Measurements from ENCODE around the gene AHCTF1.

Gene AHCTF1, protein sequence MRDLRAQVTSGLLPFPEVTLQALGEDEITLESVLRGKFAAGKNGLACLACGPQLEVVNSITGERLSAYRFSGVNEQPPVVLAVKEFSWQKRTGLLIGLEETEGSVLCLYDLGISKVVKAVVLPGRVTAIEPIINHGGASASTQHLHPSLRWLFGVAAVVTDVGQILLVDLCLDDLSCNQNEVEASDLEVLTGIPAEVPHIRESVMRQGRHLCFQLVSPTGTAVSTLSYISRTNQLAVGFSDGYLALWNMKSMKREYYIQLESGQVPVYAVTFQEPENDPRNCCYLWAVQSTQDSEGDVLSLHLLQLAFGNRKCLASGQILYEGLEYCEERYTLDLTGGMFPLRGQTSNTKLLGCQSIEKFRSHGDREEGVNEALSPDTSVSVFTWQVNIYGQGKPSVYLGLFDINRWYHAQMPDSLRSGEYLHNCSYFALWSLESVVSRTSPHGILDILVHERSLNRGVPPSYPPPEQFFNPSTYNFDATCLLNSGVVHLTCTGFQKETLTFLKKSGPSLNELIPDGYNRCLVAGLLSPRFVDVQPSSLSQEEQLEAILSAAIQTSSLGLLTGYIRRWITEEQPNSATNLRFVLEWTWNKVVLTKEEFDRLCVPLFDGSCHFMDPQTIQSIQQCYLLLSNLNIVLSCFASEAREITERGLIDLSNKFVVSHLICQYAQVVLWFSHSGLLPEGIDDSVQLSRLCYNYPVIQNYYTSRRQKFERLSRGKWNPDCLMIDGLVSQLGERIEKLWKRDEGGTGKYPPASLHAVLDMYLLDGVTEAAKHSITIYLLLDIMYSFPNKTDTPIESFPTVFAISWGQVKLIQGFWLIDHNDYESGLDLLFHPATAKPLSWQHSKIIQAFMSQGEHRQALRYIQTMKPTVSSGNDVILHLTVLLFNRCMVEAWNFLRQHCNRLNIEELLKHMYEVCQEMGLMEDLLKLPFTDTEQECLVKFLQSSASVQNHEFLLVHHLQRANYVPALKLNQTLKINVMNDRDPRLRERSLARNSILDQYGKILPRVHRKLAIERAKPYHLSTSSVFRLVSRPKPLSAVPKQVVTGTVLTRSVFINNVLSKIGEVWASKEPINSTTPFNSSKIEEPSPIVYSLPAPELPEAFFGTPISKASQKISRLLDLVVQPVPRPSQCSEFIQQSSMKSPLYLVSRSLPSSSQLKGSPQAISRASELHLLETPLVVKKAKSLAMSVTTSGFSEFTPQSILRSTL (N-terminal part only)

DNA sequence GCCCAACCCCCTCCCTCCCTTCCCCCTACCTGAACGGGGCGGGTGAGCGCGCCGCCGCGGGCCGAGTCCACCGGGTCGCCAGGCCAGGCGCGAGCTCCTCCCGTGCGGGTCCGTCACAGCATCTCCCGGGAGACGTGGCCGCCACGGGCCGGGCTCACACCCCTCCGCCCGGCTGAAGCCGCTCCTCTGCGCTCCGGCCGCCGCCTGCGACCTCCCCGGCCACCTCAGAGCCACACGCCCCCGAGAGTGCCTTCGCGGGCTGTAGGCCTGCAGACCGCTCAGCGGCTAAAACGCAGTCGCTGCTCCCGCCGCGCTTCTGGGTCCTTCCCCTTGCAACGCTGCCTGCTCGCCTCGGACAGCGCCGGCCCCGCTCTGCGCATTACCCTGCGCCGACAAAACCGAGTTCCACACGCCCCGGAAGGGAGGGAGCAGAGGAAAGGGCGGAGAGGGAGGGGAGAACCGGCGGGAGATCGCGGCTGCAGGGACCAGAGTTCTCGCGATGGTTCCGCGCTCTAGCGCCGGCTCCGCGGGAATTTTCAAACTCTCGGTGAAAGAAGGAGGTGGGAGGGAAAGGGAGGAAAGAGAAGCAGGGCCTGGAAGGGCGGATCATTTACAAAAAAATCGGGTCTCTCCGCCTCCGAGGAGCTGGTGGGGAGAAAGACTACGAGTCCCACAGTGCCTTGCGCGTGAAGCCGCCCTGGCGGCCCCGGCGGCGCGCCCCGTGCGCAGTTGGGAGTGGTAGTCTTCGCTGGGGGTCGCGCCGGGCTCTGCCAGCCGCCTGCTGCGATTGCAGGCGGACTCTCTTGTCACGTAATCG lies at the start of gene AHCTF1:
AHCTF1 (minus strand) TSS at position 400 of the 817 bp plus-strand sequence. CDS start 13,578 bp downstream, outside the sequence.
- peak; percentile 93 for DNase-seq

DNA sequence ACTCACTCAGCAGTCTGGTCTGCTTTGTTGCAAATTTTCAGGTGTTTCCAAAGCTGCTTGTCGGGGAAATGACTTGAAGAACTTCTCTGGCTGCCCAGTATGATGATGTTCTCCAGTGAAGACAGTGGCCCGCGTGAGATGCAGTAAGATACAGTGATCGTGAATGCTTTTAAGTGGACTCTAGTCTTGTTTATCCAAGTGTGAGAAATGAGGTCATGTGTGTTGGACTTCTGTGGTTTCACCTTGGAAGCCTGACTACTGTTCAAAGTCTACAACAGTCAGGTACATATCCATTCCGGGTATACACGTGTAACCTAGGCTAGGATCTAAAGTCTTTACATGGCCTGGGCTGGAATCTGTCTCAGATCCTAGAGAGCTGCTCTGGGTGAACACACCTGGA lies 47.0 kb upstream of the AHCTF1 start:
- no peak for DNase-seq

DNA sequence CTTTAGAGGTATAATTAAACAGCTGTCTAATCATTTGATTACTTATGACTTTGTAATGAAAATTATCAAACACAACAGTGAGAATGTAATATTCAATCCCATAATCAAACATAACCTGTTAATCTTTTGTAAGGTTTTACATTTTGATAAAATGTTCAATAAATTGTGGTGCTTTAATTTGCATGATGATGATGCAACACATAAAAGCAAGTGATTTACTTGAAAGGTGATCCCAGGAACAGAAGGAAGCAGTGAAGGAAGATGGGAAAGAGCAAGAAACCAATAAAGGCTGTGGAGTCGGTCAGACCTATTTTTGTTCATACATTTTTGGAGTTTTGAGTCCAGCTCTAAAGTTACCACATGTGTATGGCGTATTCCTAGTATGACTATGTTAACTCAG lies 46.5 kb upstream of the AHCTF1 start:
- DNase-seq = no peak

DNA sequence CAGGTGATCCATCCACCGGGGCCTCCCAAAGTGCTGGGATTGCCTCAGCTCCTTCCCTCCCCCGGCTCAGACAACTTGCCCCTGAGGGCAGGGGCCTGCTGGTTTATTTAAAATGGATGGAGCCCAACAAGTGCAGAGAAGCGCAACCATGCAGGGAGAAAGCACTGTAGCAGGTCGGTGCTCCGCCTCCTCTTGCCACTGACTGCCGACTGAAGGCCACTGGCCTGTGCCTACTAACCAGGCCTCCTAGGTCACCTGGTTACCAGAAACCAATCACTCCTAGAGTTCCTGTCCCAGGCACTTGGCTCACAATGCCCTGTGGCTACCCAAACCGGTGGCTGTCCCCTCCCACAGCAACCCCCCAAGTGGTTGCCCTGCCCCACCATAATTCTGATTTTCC lies 40.2 kb upstream of the AHCTF1 start:
- no peak for DNase-seq

DNA sequence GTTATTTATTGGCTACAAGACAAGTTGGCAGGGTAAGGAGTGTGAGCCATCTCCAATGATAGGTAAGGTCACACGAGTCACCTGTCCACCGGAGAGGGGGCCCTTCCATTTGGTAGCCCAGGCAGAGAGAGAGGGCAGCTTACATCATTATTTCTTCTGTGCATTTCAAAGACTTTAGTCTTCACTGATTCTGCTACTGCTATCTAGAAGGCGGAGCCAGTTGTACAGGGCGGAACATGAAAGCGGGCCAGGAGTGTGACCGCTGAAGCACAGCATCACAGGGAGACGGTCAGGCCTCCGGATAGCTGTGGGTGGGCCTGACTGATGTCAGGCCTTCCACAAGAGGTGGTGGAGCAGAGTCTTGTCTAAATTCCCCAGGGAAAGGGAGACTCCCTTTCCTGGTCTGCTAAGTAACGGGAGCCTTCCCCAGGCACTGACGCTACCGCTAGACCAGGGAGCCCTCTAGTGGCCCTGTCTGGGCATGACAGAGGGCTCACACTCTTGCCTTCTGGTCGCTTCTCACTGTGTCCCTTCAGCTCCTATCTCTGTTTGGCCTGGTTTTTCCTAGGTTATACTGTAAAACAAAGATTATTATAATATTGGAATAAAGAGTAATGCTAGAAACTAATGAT lies 39.5 kb upstream of the AHCTF1 start:
- DNase-seq = peak; percentile 70

DNA sequence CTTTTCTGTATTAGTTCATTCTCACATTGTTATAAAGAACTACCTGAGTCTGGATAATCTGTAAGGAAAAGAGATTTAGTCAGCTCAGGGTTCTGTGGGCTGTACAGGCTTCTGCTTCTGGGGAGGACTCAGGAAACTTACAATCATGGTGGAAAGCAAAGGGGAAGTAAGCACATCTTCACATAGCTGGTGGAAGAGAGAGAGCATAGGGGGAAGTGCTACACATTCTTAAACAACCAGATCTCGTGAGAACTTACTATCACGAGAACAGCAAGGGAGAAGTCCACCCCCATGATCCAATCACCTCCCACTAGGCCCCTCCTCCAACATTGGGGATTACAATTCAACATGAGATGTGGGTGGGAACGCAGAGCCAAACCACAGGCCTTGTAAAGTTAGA lies 37.9 kb upstream of the AHCTF1 start:
- DNase-seq = no peak

DNA sequence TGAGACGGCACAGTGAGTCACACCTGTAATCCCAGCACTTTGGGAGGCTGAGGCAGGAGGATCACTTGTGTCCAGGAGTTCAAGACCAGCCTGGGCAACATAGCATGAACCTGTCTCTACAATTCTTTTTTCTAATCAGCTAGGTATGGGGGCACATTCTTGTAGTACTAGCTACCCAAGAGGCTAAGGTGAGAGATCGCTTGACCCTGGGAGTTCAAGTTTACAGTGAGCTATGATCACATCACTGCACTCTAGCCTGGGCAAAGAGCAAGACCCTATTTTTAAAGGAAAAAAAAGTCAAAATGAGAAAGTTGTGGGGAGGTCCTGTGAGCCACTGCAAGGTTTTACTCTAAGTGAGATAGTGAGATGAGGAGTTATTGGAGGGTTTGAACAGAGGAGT lies 34.8 kb upstream of the AHCTF1 start:
- DNase-seq = no peak

DNA sequence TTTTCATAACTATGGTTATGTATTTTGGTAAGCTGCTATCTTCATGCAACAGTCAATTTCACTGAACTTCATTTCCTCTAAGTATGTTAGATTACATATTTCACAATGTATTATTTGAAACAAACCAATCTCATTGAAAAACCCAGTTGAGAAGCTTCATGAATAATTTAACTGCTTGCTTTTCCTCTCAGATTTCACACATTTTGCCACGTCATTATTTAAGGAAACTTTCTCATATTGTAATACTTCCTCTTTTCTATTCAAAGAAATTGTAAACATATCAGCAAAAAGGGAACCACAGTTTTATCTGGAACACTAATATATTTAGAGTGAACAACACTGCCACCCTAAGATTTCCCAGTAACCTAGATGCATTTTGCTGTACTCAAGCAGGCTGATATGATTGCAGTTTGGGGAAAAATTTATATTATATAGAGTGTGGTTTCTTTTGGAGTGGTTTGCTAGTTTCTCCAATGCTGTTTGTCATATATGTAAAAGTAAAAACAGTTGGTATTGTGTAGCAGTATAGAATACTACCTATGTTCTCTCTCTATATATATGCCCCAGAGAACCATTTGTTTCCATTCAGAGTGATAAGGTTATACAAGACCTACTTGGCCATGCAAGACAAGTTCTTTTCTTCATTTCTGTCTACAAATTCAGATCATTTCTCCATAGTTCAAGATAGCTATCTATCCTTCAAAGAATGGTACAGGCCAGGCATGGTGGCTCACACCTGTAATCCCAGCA lies 28.4 kb upstream of the AHCTF1 start:
- no peak for DNase-seq

DNA sequence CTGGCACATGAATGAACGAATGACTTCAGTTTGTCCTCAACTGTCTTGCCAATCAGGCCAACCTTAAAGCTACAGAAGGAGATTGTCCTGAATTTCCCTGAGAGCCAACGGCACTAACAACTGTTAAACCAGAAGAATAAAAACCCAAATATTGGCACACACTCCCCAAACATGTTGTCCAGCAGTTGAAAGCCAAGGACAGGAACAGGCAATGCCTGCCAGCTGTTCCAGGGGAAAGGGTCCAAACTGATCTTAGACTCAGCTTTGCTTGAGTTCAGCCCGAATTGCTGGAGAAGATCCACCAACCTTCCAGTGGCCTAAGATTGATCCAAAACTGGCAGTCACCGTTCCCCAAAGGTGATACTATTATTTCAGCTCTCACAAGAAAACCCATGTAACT lies 22.4 kb upstream of the AHCTF1 start:
- no peak for DNase-seq

DNA sequence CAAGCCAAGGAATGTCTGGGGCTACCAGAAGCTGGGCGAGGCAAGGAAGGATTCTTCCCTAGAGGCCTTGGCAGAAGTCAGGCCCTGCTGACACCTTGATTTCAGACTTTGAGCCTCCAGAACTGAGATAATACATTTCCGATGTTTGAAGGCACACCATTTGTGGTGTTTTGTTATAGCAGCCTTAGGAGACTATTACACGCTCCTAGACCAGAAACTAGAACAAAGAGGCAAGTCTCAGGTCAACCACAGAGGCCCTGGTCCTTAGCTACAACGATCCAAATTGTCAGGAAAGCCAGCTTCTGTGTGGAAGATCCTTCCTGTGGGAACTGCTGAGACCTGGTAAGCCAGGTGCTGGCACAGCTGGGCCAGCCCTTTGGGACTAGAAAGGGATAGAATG lies 19.7 kb upstream of the AHCTF1 start:
- DNase-seq = no peak

DNA sequence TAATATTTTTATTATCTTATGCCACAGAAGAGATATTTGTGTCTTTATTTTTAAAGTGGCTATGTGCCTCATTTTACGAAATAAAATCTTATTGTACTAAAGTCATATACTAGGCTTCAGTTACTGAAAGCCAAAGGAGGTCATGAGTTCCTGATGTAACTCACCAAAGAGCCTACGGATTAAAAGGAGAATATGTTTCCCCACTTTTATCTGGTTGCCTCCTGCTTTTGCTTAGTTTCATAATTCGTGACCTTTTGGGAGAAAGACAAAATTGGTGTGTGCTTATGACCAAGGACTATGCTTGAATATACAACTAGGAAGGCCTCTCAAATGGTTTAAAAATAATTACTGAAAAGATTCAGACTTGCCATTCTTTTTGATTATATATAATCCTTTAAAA lies 18.2 kb upstream of the AHCTF1 start:
- DNase-seq = no peak

DNA sequence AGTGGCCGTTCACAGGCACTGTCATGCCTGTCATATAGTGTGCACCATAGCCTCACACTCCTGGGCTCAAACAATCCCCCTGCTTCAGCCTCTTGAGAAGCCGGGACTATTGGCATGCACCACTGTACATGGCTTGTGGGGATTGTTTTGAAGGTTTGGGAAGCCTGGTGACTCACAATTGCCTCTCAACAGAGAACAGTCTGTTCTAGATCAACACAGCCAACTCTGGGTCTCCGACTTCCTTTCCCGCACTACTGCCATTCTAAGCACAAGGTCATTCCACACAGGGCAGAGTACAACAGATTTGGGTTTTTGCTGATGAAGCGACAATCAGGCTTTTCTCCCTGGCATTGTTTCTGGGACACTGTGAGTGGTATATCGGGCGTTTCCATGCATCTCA lies 15.5 kb upstream of the AHCTF1 start:
- no peak for DNase-seq

DNA sequence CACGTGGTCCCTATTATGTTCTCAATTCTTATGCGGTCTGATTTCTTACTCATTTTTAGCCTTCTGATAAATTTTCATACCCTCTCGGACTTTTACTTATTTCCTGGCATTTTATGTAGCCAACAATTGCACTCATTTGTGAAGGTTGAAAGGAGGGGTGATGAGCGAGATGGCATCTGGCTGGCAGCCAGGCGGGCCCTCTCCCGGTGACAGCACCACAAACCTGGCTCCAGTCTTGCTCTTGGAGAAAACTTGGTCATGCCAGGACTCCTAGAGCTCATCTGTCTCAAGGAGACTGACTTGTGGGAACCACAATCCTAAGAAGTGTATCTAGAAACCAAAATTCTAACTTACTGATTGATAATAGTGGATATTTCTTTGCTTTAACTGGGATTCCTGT lies 14.6 kb upstream of the AHCTF1 start:
- DNase-seq = no peak

DNA sequence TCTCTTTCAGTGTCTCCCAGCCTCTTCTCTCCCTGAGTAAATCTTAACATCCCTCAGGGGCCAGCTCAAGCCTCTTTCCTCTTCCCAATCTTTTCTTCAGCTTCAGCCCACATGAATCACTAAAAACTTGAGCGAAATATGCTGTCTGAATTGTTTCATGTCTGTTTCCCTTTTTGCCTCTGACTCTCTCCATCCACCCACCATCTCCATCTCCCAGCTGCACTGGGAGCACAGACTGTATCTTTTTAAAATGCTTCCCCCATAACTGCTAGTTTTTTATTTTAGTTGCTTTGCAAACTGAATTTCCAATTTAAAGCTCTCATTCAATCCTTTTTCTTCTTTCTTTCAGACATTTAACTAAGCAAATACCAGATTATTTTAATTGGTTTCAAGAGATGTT lies 3.0 kb upstream of the AHCTF1 start:
- DNase-seq = no peak

DNA sequence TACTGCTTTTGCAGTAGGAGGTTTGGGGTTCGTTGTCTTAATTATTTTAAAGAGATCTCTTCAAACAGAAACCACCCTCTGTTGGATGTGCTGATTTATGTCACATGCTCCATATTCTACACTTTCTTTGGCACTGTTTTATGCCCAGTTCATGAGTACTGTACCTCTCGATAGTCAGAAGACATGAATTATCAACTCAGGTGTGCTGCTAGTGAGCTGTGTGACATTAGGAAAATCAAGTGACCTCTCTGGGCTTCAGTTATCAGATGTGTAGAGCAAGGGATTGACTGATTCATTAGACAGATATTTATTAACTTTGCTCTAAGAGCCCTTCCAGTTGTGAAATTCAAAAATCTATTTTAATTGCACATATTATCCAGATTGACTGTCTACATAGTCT lies 2.1 kb upstream of the AHCTF1 start:
- DNase-seq = no peak

DNA sequence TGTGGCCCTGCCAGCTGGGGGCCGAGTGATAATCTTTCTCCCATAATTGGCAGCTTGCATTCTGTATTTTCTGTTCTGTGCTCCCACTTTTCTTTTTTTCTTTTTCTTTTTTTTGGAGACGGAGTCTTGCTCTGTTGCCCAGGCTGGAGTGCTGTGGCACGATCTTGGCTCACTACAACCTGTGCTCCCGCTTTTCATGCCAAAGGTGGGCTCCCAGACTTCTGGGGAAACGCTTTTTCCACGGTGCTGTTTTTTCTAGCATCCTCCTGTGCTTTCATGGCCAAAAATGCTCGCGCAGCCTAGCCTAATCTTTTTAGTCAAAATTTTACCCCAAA lies 585 bp upstream of the AHCTF1 start:
- DNase-seq = no peak

DNA sequence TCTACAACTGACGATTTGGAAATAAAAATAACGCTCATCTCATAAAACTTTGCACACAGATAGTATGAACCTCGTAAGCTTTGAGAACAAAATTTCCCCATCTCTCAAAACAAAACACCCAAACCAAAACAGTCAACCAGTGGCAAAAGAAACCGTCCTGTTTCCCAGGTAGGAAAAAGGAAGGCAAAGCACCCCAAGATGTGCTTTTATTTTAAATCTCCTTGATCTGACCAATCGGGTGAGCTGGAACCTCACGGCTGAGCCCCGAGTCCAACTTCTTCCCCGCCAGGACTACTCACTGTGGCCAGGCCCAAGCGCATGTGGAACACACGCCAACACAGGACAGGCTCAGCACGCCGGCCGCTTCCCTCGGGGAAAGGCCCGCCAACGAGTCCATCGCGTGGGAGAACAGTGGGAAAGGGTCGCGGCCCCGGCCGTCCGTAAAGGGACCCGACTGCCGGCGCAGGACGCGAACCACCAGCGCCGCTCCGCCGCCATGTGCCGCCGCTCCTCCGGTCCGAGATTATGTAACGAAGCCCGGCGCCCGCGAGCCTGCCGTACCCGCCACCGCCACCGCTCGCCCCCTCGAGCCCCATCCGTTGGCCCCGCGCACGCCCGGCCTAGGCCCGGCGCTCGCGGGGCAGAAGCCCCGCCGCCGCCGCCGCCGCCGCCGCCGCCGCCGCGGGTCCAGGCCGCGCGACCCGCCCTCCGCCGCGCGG lies 759 bp downstream of the AHCTF1 start:
- peak; percentile 57 for DNase-seq

DNA sequence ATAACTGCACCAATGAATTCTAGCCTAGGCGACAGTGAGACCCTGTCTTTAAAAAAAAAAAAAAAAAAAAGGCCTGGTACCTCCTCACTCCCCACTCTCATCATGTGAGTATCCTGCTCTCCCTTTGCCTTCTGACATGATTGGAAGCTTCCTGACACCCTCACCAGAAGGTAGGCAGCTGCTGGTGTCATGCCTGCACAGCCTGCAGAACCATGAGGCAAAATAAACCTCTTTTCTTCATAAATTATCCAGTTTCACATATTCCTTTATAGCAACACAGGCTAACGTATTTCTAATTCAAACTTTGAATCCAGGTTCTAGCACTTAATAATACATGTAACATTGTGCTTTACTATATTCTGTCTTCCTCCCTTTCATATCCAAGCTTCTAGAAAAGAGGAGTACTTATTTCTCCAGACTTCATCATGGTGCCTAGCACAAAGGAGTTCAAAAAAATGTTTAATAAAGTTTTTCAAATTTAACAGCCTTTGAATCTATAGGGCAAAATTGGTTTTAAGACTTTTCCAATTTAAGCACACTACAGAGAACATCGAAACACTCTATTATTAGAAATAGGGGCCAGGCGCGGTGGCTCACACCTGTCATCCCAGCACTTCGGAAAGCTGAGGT lies 5.6 kb downstream of the AHCTF1 start:
- DNase-seq = no peak

DNA sequence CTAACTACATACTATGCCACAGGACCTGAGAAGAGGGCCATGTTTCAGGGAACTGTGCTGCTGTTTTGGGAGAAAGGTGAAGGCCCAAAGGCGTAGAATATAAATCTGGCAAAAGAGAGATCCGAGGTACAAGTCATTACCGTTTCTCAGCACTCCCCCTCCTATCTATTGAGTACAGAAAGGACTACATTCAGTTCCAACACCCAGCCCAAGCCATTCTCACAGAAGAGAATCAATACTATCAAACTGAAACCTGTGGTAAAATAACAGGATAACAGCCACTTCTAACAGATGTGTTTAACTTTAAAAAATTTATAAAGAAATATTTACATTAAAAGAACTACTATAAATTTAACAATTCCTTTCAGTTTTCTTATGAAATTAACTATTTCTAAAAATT lies 7.8 kb downstream of the AHCTF1 start:
- DNase-seq = no peak

DNA sequence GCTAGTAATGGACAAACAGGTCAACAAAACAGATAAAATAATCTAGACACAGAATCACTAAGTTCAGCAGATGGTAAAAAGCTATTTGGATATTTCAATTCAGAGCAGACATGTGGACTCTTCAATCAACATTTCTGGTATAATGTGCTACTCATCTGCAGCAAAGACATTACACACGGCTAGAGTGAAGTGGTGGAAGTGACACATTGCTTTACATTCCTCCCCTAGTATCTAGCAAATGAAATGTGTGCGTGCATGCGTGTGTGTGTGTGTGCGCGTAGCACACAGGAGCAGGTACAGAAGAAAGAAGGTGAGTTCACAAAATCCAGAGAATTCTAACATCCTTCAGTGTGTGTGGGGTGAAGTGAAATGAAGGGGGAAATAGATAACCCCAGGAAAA lies 8.3 kb downstream of the AHCTF1 start:
- DNase-seq = no peak
